ENCODE results near the gene RUNX1. TPM values are rescaled to one million over a fixed set of nuclear protein-coding genes. Genes with fewer than 3 reads are reported as not detected.

Gene RUNX1
- polyA plus RNA-seq, 1 of the 3 experiments (the other 2 are of a cell fraction) = 17.1 TPM

DNA sequence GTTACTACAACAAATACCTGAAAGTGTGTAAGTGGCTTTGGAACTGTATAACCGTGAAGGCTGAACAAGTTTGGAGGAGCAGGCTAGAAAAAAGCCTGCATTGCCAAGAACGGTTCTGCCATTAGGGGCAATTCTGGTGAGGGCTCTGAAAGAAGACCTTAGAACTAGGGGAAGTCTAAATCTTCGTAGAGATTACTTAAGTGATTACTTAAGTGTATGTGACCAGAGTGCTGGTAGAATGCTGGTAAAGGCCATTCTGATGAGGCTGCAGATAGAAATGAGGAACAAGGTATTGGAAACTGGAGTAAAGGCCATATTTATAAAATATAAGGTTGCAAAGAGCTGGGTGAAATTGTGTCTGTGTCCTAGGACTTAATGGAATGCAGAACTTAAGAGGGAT lies 222.3 kb downstream of the RUNX1 start:
- Histone ChIP-seq H4K20me1 (ENCODE audit: insufficient read depth) (peaks cover 13% of the 10 kb centered on the region; the same call in 1 of the 2 replicates), H3K27me3 (ENCODE audit: insufficient read depth) (no peaks in the 10 kb centered on the region), H3K9me3 (no peaks in the 10 kb centered on the region), H3K4me3 (ENCODE audit: low read depth in 2 of 2, low read length in 1 of 2) (no peak overlapping the region), H3K4me2 (no peak overlapping the region), H3K27ac (ENCODE audit: low read depth in 2 of 2, low read length in 1 of 2) (no peak overlapping the region), H2AFZ (ENCODE audit: low read depth) (no peak overlapping the region), H3F3A (replicated peaks; ENCODE audit: insufficient read depth) (no peaks in the 10 kb centered on the region), H3K9ac (no peak overlapping the region), H3K9me2 (no peaks in the 10 kb centered on the region), H3K36me3 (replicated peaks in 1 of 2; ENCODE audit: control insufficient read depth in 1 of 2, insufficient read depth in 2 of 2, low read length in 1 of 2) (peaks cover 66 to 81% of the 10 kb centered on the region in 2 experiments), H3K79me2 (ENCODE audit: insufficient read depth) (peaks cover 72% of the 10 kb centered on the region), H3K4me1 (ENCODE audit: control insufficient read depth in 1 of 2, insufficient read depth in 2 of 2, low read depth in 1 of 2, low read length in 1 of 2) (peaks cover 0 to 13% of the 10 kb centered on the region in 2 experiments; a peak in 2 of 4 replicates)
- no peak for DNase-seq
- 99% methylated on average over 3 of the region's 3 CpGs for WGBS (ENCODE audit: low lambda C conversion rate)
- CTCF ChIA-PET = no interaction called here
- POLR2A ChIA-PET = no interaction called here
- TF ChIP-seq RXRA (IDR thresholded peaks at IDR 0.05; ENCODE audit: borderline replicate concordance, low read depth) = no peak
- TF ChIP-seq GATA2 (CRISPR knock-in tag; IDR thresholded peaks at IDR 0.05) = no peak
- no peak for TF ChIP-seq RFX5 (IDR thresholded peaks at IDR 0.05; ENCODE audit: low read length)
- TF ChIP-seq JUND (IDR thresholded peaks at IDR 0.05) = no peak
- no peak for TF ChIP-seq RCOR1 (IDR thresholded peaks at IDR 0.05; ENCODE audit: low read length)
- no peak for TF ChIP-seq MXI1 (IDR thresholded peaks at IDR 0.05; ENCODE audit: low read depth, low read length)
- TF ChIP-seq CHD2 (IDR thresholded peaks at IDR 0.05; ENCODE audit: low read length, partially characterized antibody) = no peak
- no peak for TF ChIP-seq YY1 (IDR thresholded peaks at IDR 0.05; ENCODE audit: low read depth)
- no peak for TF ChIP-seq TAF1 (IDR thresholded peaks at IDR 0.05; ENCODE audit: borderline replicate concordance, low read depth, low read length)
- TF ChIP-seq CTCF (IDR thresholded peaks at IDR 0.05) = no peak
- no peak for TF ChIP-seq EP300 (IDR thresholded peaks at IDR 0.05; ENCODE audit: borderline replicate concordance in 1 of 2, low read depth in 1 of 2, low read length in 1 of 2)
- TF ChIP-seq, protein P1, sequence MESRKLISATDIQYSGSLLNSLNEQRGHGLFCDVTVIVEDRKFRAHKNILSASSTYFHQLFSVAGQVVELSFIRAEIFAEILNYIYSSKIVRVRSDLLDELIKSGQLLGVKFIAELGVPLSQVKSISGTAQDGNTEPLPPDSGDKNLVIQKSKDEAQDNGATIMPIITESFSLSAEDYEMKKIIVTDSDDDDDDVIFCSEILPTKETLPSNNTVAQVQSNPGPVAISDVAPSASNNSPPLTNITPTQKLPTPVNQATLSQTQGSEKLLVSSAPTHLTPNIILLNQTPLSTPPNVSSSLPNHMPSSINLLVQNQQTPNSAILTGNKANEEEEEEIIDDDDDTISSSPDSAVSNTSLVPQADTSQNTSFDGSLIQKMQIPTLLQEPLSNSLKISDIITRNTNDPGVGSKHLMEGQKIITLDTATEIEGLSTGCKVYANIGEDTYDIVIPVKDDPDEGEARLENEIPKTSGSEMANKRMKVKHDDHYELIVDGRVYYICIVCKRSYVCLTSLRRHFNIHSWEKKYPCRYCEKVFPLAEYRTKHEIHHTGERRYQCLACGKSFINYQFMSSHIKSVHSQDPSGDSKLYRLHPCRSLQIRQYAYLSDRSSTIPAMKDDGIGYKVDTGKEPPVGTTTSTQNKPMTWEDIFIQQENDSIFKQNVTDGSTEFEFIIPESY (IDR thresholded peaks at IDR 0.05; ENCODE audit: borderline replicate concordance, low read depth) = no peak
- no peak for TF ChIP-seq USF1 (IDR thresholded peaks at IDR 0.05; ENCODE audit: borderline replicate concordance, low read depth)
- no peak for TF ChIP-seq RAD21 (IDR thresholded peaks at IDR 0.05; ENCODE audit: low read length)
- no peak for TF ChIP-seq MEF2A (IDR thresholded peaks at IDR 0.05; ENCODE audit: borderline replicate concordance, low read depth)
- TF ChIP-seq EZH2phosphoT487 (IDR thresholded peaks at IDR 0.05; ENCODE audit: borderline replicate concordance, low read depth) = no peak
- TF ChIP-seq SMC3 (IDR thresholded peaks at IDR 0.05; ENCODE audit: low read depth, low read length) = no peak
